Panc1 (cell line): ENCODE data around the gene TM9SF4. TPM values are rescaled to one million over a fixed set of nuclear protein-coding genes. Genes with fewer than 3 reads are reported as not detected.

Source experiments
- ATAC-seq: fragments of 200-7000 bp; cut with Tn5 transposase; 2 replicates; pipeline ENCODE4 v1.9.1; 2020; ENCODE audit warnings: mild to moderate bottlenecking, moderate library complexity
- BruUV-seq: library from RNA; stranded (reverse); fragments of 400-500 nt; replicated peaks from 2 replicates; lab custom pipeline; 2021; lab: Mats Ljungman, UMichigan
- CTCF ChIA-PET: fragments of 300-600 bp; sonication (Branson Sonifier 250); formaldehyde crosslinking; loops from one replicate; lab custom pipeline; 2022; ENCODE audit warnings: antibody characterized with exemption; lab: Charles Lee
- POLR2A ChIA-PET: fragments of 300-600 bp; sonication (Branson Sonifier 250); formaldehyde crosslinking; loops from one replicate; lab custom pipeline; 2022; ENCODE audit warnings: antibody characterized with exemption; lab: Charles Lee
- DNase-seq: peaks from one replicate; pipeline ENCODE4 v3.0.0-alpha.2; 2010; ENCODE audit warnings: low read depth, low spot score
- H3K27ac ChIP-seq: 2 replicates; pipeline ENCODE4 v1.5.1; 2011; ENCODE audit warnings: mild to moderate bottlenecking, low read length, inconsistent platforms
- H3K27me3 ChIP-seq: fragments of 200-500 bp; sonication (Bioruptor generic); 2 replicates; pipeline ENCODE4 v1.6.0; 2014; ENCODE audit warnings: low read length, inconsistent platforms; ENCODE audit not compliant: control insufficient read depth, insufficient read depth
- H3K36me3 ChIP-seq: fragments of 200-500 bp; sonication (Bioruptor generic); 2 replicates; pipeline ENCODE4 v1.5.1; 2014; ENCODE audit warnings: inconsistent platforms, mild to moderate bottlenecking, low read length, moderate library complexity; ENCODE audit not compliant: control insufficient read depth, insufficient read depth
- H3K4me1 ChIP-seq: 2 replicates; pipeline ENCODE4 v1.5.1; 2011; ENCODE audit warnings: inconsistent platforms, mild to moderate bottlenecking, low read length, moderate library complexity; ENCODE audit not compliant: control insufficient read depth, insufficient read depth
- H3K4me3 ChIP-seq, 2 experiments: 2 replicates each; pipeline ENCODE4 v1.5.1; 2011 to 2012; ENCODE audit warnings: low read depth in 2 of 2, low read length in 2 of 2, mild to moderate bottlenecking in 2 of 2, inconsistent platforms in 1 of 2, moderate library complexity in 1 of 2
- H3K9me3 ChIP-seq: fragments of 200-500 bp; sonication (Bioruptor generic); 2 replicates; pipeline ENCODE4 v1.5.1; 2014; ENCODE audit warnings: low read depth, mild to moderate bottlenecking, inconsistent platforms, low read length, moderate library complexity; ENCODE audit not compliant: control insufficient read depth, insufficient read depth
- POLR2AphosphoS5 ChIP-seq: IDR thresholded peaks from 2 replicates; pipeline ENCODE4 v1.6.1; 2012; ENCODE audit warnings: mild to moderate bottlenecking, low read depth, low read length, moderate library complexity
- SIN3A ChIP-seq: IDR thresholded peaks from 2 replicates; pipeline ENCODE4 v1.6.1; 2012; ENCODE audit warnings: low read depth, mild to moderate bottlenecking, low read length, moderate library complexity, borderline replicate concordance; ENCODE audit not compliant: insufficient read depth
- TCF7L2 ChIP-seq: IDR thresholded peaks from 2 replicates; pipeline ENCODE4 v1.6.1; 2011; ENCODE audit warnings: mild to moderate bottlenecking, low read depth, low read length, inconsistent platforms
- in situ Hi-C: cut with HindIII; loops from 2 replicates; pipeline ENCODE4 v1.10.0; 2016; ENCODE audit warnings: low sequenced_read_pairs, low pct_unique_long_range_greater_than_20kb
- intact Hi-C: fragments of 100-400 bp; cut with micrococcal nuclease; formaldehyde crosslinking; loops from one replicate; pipeline ENCODE4 v1.10.0; 2022; ENCODE audit not compliant: unreplicated experiment
- total RNA-seq: library from RNA; stranded (reverse); gene quantifications from one replicate; pipeline ENCODE4 v1.2.1, GENCODE V29; 2021; ENCODE audit not compliant: unreplicated experiment
- TF ChIP-seq, protein P1 (sequence below): fragments of 450-650 bp; IDR thresholded peaks from 2 replicates; pipeline ENCODE4 v1.5.1; 2017; ENCODE audit warnings: mild to moderate bottlenecking
- TF ChIP-seq, protein P2 (sequence below), 2 experiments: IDR thresholded peaks; 2 replicates each; pipeline ENCODE4 v1.6.1; 2011 to 2012; ENCODE audit warnings: low read depth in 2 of 2, control low read depth in 1 of 2, low read length in 1 of 2, mild to moderate bottlenecking in 1 of 2, moderate library complexity in 1 of 2; ENCODE audit not compliant: insufficient read depth in 1 of 2

TM9SF4 gene
- total RNA-seq, 1 experiment from 2014 or later, result 180 TPM

DNA sequence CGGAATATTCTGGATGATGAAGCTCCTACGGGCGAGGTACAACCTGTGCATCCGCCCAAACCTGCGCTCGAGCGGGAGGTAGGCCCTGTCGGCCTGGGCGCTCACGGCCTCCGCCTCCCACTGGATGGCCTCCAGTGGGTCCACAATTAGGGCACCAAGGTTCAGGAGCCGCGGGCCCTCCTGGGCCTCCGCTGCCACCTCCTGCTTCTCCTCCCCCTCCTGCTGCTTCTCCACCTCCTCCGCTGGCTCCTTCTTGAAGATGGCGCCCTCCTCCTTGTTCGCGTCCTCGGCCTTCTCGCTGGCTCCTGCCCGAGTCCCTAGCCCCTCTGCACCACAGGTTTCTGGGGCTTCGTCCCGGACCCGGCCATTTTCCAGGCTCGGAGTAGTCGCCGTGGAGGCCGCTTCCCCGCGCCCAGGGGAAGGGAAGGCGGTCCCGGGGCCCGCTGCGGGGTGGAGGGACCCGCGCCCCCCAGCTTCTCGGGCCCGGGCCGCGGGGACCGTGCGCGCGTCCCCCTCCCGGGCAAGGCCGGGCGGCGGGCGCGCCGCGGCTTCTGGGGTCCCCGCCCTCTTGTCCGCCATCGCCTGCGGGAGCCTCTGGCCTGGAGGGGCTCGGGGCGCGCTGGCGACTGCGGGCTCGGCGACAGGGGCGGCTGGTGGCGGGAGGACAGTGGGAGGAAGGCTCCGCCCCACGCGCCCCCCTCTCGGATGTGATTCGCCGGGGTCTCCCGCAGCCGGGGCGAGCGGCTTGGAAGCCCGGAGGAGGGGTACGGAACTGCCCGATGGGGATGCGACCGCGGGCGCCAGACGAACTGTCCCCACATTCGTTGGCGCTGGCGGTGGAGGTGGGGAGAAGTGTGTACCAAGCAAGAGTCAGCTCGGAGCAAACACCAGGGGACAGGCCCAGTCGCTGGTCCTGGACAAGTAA, 80.4 kb downstream of the TM9SF4 start:
- Histone ChIP-seq H3K27me3 (no peaks in the 10 kb centered on the region), H3K36me3 (peaks cover 1% of the 10 kb centered on the region; the same call in 1 of the 2 replicates), H3K27ac (peak overlapping the region; percentile 58), H3K4me1 (peaks cover 9% of the 10 kb centered on the region; the same call in 1 of the 2 replicates), H3K9me3 (no peaks in the 10 kb centered on the region), H3K4me3 (peak overlapping the region; percentile 42 to 48)
- no TSS peak for BruUV-seq
- TF ChIP-seq, protein P1, sequence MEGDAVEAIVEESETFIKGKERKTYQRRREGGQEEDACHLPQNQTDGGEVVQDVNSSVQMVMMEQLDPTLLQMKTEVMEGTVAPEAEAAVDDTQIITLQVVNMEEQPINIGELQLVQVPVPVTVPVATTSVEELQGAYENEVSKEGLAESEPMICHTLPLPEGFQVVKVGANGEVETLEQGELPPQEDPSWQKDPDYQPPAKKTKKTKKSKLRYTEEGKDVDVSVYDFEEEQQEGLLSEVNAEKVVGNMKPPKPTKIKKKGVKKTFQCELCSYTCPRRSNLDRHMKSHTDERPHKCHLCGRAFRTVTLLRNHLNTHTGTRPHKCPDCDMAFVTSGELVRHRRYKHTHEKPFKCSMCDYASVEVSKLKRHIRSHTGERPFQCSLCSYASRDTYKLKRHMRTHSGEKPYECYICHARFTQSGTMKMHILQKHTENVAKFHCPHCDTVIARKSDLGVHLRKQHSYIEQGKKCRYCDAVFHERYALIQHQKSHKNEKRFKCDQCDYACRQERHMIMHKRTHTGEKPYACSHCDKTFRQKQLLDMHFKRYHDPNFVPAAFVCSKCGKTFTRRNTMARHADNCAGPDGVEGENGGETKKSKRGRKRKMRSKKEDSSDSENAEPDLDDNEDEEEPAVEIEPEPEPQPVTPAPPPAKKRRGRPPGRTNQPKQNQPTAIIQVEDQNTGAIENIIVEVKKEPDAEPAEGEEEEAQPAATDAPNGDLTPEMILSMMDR, result no peak
- no peak for TF ChIP-seq TCF7L2
- TF ChIP-seq, protein P2, sequence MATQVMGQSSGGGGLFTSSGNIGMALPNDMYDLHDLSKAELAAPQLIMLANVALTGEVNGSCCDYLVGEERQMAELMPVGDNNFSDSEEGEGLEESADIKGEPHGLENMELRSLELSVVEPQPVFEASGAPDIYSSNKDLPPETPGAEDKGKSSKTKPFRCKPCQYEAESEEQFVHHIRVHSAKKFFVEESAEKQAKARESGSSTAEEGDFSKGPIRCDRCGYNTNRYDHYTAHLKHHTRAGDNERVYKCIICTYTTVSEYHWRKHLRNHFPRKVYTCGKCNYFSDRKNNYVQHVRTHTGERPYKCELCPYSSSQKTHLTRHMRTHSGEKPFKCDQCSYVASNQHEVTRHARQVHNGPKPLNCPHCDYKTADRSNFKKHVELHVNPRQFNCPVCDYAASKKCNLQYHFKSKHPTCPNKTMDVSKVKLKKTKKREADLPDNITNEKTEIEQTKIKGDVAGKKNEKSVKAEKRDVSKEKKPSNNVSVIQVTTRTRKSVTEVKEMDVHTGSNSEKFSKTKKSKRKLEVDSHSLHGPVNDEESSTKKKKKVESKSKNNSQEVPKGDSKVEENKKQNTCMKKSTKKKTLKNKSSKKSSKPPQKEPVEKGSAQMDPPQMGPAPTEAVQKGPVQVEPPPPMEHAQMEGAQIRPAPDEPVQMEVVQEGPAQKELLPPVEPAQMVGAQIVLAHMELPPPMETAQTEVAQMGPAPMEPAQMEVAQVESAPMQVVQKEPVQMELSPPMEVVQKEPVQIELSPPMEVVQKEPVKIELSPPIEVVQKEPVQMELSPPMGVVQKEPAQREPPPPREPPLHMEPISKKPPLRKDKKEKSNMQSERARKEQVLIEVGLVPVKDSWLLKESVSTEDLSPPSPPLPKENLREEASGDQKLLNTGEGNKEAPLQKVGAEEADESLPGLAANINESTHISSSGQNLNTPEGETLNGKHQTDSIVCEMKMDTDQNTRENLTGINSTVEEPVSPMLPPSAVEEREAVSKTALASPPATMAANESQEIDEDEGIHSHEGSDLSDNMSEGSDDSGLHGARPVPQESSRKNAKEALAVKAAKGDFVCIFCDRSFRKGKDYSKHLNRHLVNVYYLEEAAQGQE (IDR thresholded peaks at IDR 0.05; ENCODE audit: insufficient read depth in 1 of 2, low read depth in 2 of 2, low read length in 1 of 2), result no peak
- no peak for TF ChIP-seq SIN3A
- TF ChIP-seq POLR2AphosphoS5, result no peak
- in situ Hi-C loops, result no loop called here
- intact Hi-C loops, result loop anchor here (10.0 kb wide), 1 partner anchor 555 kb away; the partner anchor contains the start of gene COX4I2
- ChIA-PET CTCF (no interaction called here), POLR2A (interaction anchor here (0.5 kb wide), 1 partner anchor 237 kb away, joined by 6 read pairs; no protein-coding TSS in a partner anchor)
- DNase-seq, result no peak
- ATAC-seq, result peak; percentile 69

DNA sequence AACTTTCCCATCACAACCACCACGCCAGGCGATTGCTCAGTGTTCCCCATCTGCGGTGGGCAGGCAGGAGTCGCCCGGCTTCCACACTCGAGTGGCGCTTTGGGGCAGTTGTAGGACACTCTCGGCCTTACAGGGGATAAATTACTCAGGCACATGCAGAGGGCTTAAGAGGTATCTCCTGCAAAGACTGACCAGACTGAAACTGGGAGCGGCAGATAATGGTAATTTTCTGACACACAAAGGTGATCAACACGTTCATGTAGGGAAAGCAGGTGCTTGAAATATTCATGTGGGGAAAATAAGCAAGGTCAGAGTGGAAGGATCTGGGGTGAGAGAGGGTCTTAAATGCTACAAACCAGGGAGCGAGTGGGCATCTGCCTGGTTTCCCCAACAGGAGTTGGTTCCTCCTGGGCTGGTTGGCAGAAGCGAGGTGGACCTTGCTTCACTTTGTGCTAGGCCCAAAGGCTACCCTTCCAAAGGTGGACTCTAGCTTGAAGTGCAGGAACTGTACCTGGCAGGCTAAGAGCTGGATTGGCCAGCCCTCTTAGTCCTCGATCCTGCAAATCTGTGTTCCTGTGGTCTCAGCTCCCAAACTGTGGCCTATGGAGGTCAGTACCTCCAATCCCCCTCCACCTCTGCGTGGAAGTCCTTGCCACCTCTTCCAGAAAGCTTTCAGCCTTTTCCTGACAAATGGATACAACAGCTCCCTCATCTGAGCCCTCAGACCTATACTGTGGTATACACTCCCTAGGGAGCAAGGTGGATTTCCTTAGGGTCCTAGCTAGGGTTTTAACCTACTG, 81.3 kb downstream of the TM9SF4 start:
- peaks cover 9% of the 10 kb centered on the region; the same call in 1 of the 2 replicates for H3K4me1 ChIP-seq
- ATAC-seq, result peak; percentile 63
- TF ChIP-seq SIN3A (no peak), POLR2AphosphoS5 (peak; percentile 73)
- TF ChIP-seq, protein P2 (IDR thresholded peaks at IDR 0.05; ENCODE audit: insufficient read depth in 1 of 2, low read depth in 2 of 2, low read length in 1 of 2), result no peak
- no peaks in the 10 kb centered on the region for H3K27me3 ChIP-seq
- intact Hi-C loops, result loop anchor here (10.0 kb wide), 1 partner anchor 556 kb away; the partner anchor contains the start of gene COX4I2
- CTCF ChIA-PET, result no interaction called here
- peaks cover 10% of the 10 kb centered on the region for H3K36me3 ChIP-seq
- no peaks in the 10 kb centered on the region for H3K9me3 ChIP-seq
- in situ Hi-C loops, result no loop called here
- POLR2A ChIA-PET, result no interaction called here
- H3K4me3 ChIP-seq, result peak overlapping the region; percentile 42 to 48
- no peak for DNase-seq
- peak overlapping the region; percentile 58 for H3K27ac ChIP-seq
- no TSS peak for BruUV-seq
